Esophagus squamous epithelium (tissue), 4 donors: Measurements from ENCODE around the gene EVC2.

Experiments used
- CTCF ChIP-seq, 6 experiments: fragments of 450-650 bp in 4 of 6; fragments of 200-600 bp in 2 of 6; sonication (generic) in 2 of 6; IDR thresholded peaks; one replicate each; pipeline ENCODE4 v1.5.1; 2016 to 2019; ENCODE audit warnings: antibody characterized with exemption in 6 of 6, mild to moderate bottlenecking in 4 of 6, moderate library complexity in 4 of 6
- POLR2A ChIP-seq, 4 donors: fragments of 450-650 bp; IDR thresholded peaks; one replicate each; pipeline ENCODE4 v1.6.1; 2017; ENCODE audit warnings: antibody characterized with exemption in 4 of 4, mild to moderate bottlenecking in 4 of 4, moderate library complexity in 3 of 4

GRCh38 chr4:5635826-5636195 is 72.5 kb downstream of the EVC2 start:
- no peak for TF ChIP-seq POLR2A (IDR thresholded peaks at IDR 0.05)
- no peak for TF ChIP-seq CTCF (IDR thresholded peaks at IDR 0.05)
